H1 (cell line): ENCODE data around the gene MAGI3. TPM values are rescaled to one million over a fixed set of nuclear protein-coding genes. Genes with fewer than 3 reads are reported as not detected.

Source experiments
- CTCF ChIA-PET: fragments of 300-600 bp; sonication (Branson Sonifier 250); formaldehyde crosslinking; loops from one replicate; lab custom pipeline; 2021; ENCODE audit not compliant: partially characterized antibody; lab: Charles Lee
- POLR2A ChIA-PET: fragments of 300-600 bp; sonication (Branson Sonifier 250); formaldehyde crosslinking; loops from one replicate; lab custom pipeline; 2021; ENCODE audit warnings: inconsistent platforms; ENCODE audit not compliant: partially characterized antibody; lab: Charles Lee
- DNase-seq, 2 experiments: peaks; one replicate each; pipeline versions ENCODE4 v3.0.0 to v3.0.0-alpha.2; 2010 to 2022; ENCODE audit warnings: low spot score in 2 of 2, low read depth in 1 of 2, mixed read lengths in 1 of 2
- FAIRE-seq: peaks from 2 replicates; lab custom pipeline; 2011; peaks lifted over from hg19 to GRCh38; lab: Jason Lieb, UNC
- H2AFZ ChIP-seq: 2 replicates; pipeline ENCODE4 v1.8.1; 2012; ENCODE audit warnings: low read length, inconsistent platforms
- H2AK5ac ChIP-seq: 2 replicates; pipeline ENCODE4 v1.6.1; 2013; ENCODE audit warnings: low read depth, low read length
- H2BK120ac ChIP-seq: replicated peaks from 2 replicates; pipeline ENCODE3; 2013; ENCODE audit warnings: low read depth, low read length, inconsistent platforms
- H2BK12ac ChIP-seq: 2 replicates; pipeline ENCODE4 v1.6.1; 2013; ENCODE audit warnings: low read depth, low read length
- H2BK15ac ChIP-seq: 2 replicates; pipeline ENCODE4 v1.6.1; 2013; ENCODE audit warnings: low read length
- H2BK20ac ChIP-seq: 2 replicates; pipeline ENCODE4 v1.6.1; 2013; ENCODE audit warnings: low read length
- H2BK5ac ChIP-seq: 2 replicates; pipeline ENCODE4 v1.6.1; 2013; ENCODE audit warnings: low read depth, low read length
- H3K14ac ChIP-seq: 2 replicates; pipeline ENCODE4 v1.6.1; 2013; ENCODE audit warnings: inconsistent platforms; ENCODE audit not compliant: insufficient read length
- H3K18ac ChIP-seq: 2 replicates; pipeline ENCODE4 v1.6.1; 2013; ENCODE audit warnings: low read length; ENCODE audit errors: extremely low read depth
- H3K23ac ChIP-seq: 2 replicates; pipeline ENCODE4 v1.6.1; 2013; ENCODE audit warnings: inconsistent platforms; ENCODE audit not compliant: insufficient read length
- H3K23me2 ChIP-seq: 2 replicates; pipeline ENCODE4 v1.6.1; 2013; ENCODE audit warnings: low read depth, low read length
- H3K27ac ChIP-seq: 2 replicates; pipeline ENCODE4 v1.6.1; 2011; ENCODE audit warnings: low read depth, low read length, inconsistent platforms
- H3K27me3 ChIP-seq, 4 experiments: replicated peaks in 1 of 4; 1 replicate in 1 of 4; 2 replicates in 3 of 4; pipeline versions ENCODE4 v1.6.1 to v1.8.1; 2011 to 2013; ENCODE audit warnings: low read length in 3 of 4, mild to moderate bottlenecking in 3 of 4, inconsistent platforms in 2 of 4, mixed read lengths in 2 of 4, moderate library complexity in 1 of 4; ENCODE audit not compliant: control insufficient read depth in 3 of 4, insufficient read depth in 3 of 4; ENCODE audit errors: extremely low read depth in 1 of 4
- H3K36me3 ChIP-seq, 4 experiments: 2 replicates each; pipeline versions ENCODE4 v1.6.1 to v1.8.1; 2011 to 2013; ENCODE audit warnings: mild to moderate bottlenecking in 4 of 4, low read length in 3 of 4, moderate library complexity in 2 of 4, control low read depth in 1 of 4, inconsistent platforms in 1 of 4; ENCODE audit not compliant: insufficient read depth in 4 of 4, control insufficient read depth in 2 of 4
- H3K4ac ChIP-seq: replicated peaks from 2 replicates; pipeline ENCODE3; 2013; ENCODE audit warnings: low read length, low read depth, mixed read lengths, inconsistent platforms; ENCODE audit not compliant: insufficient read length
- H3K4me1 ChIP-seq, 4 experiments: replicated peaks in 1 of 4; 1 replicate in 1 of 4; 2 replicates in 3 of 4; pipeline versions ENCODE4 v1.6.1 to v1.8.1; 2011 to 2013; ENCODE audit warnings: low read length in 3 of 4, inconsistent platforms in 2 of 4, mixed read lengths in 1 of 4; ENCODE audit not compliant: insufficient read depth in 4 of 4, control insufficient read depth in 3 of 4
- H3K4me2 ChIP-seq, 2 experiments: 2 replicates each; pipeline versions ENCODE4 v1.6.1 to v1.8.1; 2011 to 2013; ENCODE audit warnings: low read depth in 2 of 2, low read length in 2 of 2, control low read depth in 1 of 2, inconsistent platforms in 1 of 2, mild to moderate bottlenecking in 1 of 2; ENCODE audit not compliant: insufficient read depth in 1 of 2
- H3K4me3 ChIP-seq, 4 experiments: fragments of 200-600, 300-600 bp in 1 of 4; sonication (generic), shearing (Covaris generic), sonication (Bioruptor Twin) in 1 of 4; 2 replicates each; pipeline versions ENCODE4 v1.5.1 to v1.8.1; 2011 to 2016; ENCODE audit warnings: low read length in 4 of 4, low read depth in 3 of 4, control low read depth in 2 of 4, inconsistent platforms in 2 of 4, mild to moderate bottlenecking in 2 of 4, mixed read lengths in 1 of 4, moderate library complexity in 1 of 4; ENCODE audit not compliant: insufficient read depth in 2 of 4; ENCODE audit errors: extremely low read depth in 1 of 4
- H3K56ac ChIP-seq: replicated peaks from 2 replicates; pipeline ENCODE3; 2013; ENCODE audit warnings: low read depth, mild to moderate bottlenecking, mixed read lengths, low read length, inconsistent platforms; ENCODE audit not compliant: insufficient read length
- H3K79me1 ChIP-seq: 2 replicates; pipeline ENCODE4 v1.6.1; 2013; ENCODE audit warnings: low read depth, low read length, control low read depth
- H3K79me2 ChIP-seq, 2 experiments: 2 replicates each; pipeline versions ENCODE4 v1.6.1 to v1.8.1; 2012 to 2013; ENCODE audit warnings: low read length in 2 of 2, mild to moderate bottlenecking in 2 of 2, inconsistent platforms in 1 of 2; ENCODE audit not compliant: insufficient read depth in 2 of 2, control insufficient read depth in 1 of 2
- H3K9ac ChIP-seq, 4 experiments: replicated peaks in 1 of 4; 1 replicate in 1 of 4; 2 replicates in 3 of 4; pipeline versions ENCODE4 v1.6.1 to v1.8.1; 2011 to 2013; ENCODE audit warnings: low read depth in 3 of 4, low read length in 3 of 4, control low read depth in 2 of 4, mild to moderate bottlenecking in 2 of 4, moderate library complexity in 2 of 4, inconsistent platforms in 1 of 4; ENCODE audit errors: extremely low read depth in 1 of 4
- H3K9me3 ChIP-seq, 2 experiments: 2 replicates each; pipeline versions ENCODE4 v1.6.1 to v1.8.1; 2012 to 2013; ENCODE audit warnings: mild to moderate bottlenecking in 2 of 2, moderate library complexity in 2 of 2, control low read depth in 1 of 2, inconsistent platforms in 1 of 2, low read depth in 1 of 2, low read length in 1 of 2, mixed read lengths in 1 of 2; ENCODE audit not compliant: insufficient read depth in 2 of 2
- H4K20me1 ChIP-seq, 2 experiments: replicated peaks in 1 of 2; 2 replicates each; pipeline versions ENCODE3 to v1.8.1; 2011 to 2013; ENCODE audit warnings: inconsistent platforms in 2 of 2, low read length in 2 of 2, mild to moderate bottlenecking in 1 of 2; ENCODE audit not compliant: insufficient read depth in 2 of 2, control insufficient read depth in 1 of 2
- H4K5ac ChIP-seq: 2 replicates; pipeline ENCODE4 v1.6.1; 2013; ENCODE audit warnings: low read length, low read depth, mixed read lengths, inconsistent platforms; ENCODE audit not compliant: insufficient read length
- H4K8ac ChIP-seq: 2 replicates; pipeline ENCODE4 v1.8.0; 2013; ENCODE audit warnings: mild to moderate bottlenecking, moderate library complexity, low read length, inconsistent platforms; ENCODE audit not compliant: insufficient read depth; ENCODE audit errors: extremely low read depth
- H4K91ac ChIP-seq: replicated peaks from 2 replicates; pipeline ENCODE3; 2013; ENCODE audit warnings: low read length, mixed read lengths, inconsistent platforms; ENCODE audit not compliant: insufficient read length
- BACH1 ChIP-seq: IDR thresholded peaks from 2 replicates; pipeline ENCODE4 v1.6.1; 2012; ENCODE audit warnings: low read length, improper control_type of control experiment
- MAFK ChIP-seq: IDR thresholded peaks from 2 replicates; pipeline ENCODE4 v1.6.1; 2012; ENCODE audit warnings: low read depth, mild to moderate bottlenecking, improper control_type of control experiment, low read length
- WGBS, 2 experiments: shearing (Covaris generic) in 1 of 2; methylation state at CpG; one replicate each; pipeline versions ENCODE4 v1.1.6 to v1.1.7; 2013 to 2015; ENCODE audit warnings: low lambda C conversion rate in 2 of 2, mixed read lengths in 2 of 2, inconsistent platforms in 1 of 2, low coverage in 1 of 2, missing lambda C conversion rate in 1 of 2; ENCODE audit not compliant: insufficient replicate concordance in 2 of 2, insufficient coverage in 1 of 2, insufficient read length in 1 of 2; ENCODE audit errors: extremely low coverage in 1 of 2, missing lambda C conversion rate in 1 of 2; 5-methylcytosine and 5-hydroxymethylcytosine counted together
- polyA plus RNA-seq, 7 experiments: library from polyadenylated mRNA; depleted of rRNA in 3 of 7; stranded (reverse) in 5 of 7; unstranded in 2 of 7; fragments of >200 nt in 5 of 7; fragments of 200-250 nt in 2 of 7; gene quantifications; 1 replicate in 5 of 7; 2 replicates in 1 of 7; 4 replicates in 1 of 7; pipeline versions ENCODE4 v1.2.1 to v1.2.3, GENCODE V29; 2011 to 2013; ENCODE audit warnings: missing spikeins in 2 of 7, mixed read lengths in 2 of 7
- total RNA-seq: library from RNA; stranded (reverse); fragmentation: NEBNext Ultra II Directional; extraction: Animal tissue kit (Norgen Biotek cat#: 25700); gene quantifications from 2 replicates; pipeline ENCODE4 v1.2.1, GENCODE V29; 2021

MAGI3 gene
- total and polyA plus RNA-seq, 2 of the 8 experiments (the other 6 are each of a cell fraction or from before 2014, with no cell fraction given), result 2.3 to 7.8 TPM

DNA sequence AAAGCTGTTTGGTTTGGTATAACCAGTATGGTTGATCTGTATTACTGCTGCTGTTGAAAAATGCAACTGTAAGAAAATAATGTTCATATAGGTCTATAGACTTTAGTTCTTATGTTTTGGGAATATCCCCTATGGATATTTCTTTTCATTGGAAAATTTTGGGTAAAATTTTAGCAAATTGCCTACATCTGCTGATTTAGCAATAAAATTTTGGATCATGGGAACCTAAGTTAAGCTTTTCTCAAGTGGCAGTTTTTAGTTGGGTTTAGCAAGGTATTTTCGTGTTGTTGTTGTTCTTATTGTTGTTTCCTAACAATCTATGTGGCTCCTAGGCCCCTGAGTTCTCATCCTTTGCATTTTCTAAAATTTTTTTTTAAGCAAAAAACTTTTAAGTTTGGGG is 201.9 kb downstream of the MAGI3 start:
- Histone ChIP-seq H2BK20ac (no peak overlapping the region), H3K79me2 (no peaks in the 10 kb centered on the region), H3K9me3 (no peaks in the 10 kb centered on the region), H3K27ac (no peak overlapping the region), H3K9ac (no peak overlapping the region), H3K56ac (no peak overlapping the region), H3K4me3 (no peak overlapping the region), H3K4ac (no peak overlapping the region), H3K36me3 (no peaks in the 10 kb centered on the region; a peak in 1 of 8 replicates), H4K91ac (no peak overlapping the region), H3K4me1 (no peaks in the 10 kb centered on the region), H3K18ac (no peak overlapping the region), H4K8ac (no peak overlapping the region), H2AK5ac (no peak overlapping the region), H2BK12ac (no peak overlapping the region), H2BK15ac (no peak overlapping the region), H3K23ac (no peak overlapping the region), H3K79me1 (no peaks in the 10 kb centered on the region), H3K14ac (no peak overlapping the region), H4K5ac (no peak overlapping the region), H3K27me3 (no peaks in the 10 kb centered on the region), H4K20me1 (no peaks in the 10 kb centered on the region), H2AFZ (no peak overlapping the region), H3K23me2 (no peaks in the 10 kb centered on the region), H3K4me2 (no peak overlapping the region), H2BK120ac (no peak overlapping the region), H2BK5ac (no peak overlapping the region)
- FAIRE-seq, result no peak
- CTCF ChIA-PET, result no interaction called here
- 77% methylated on average over 1 of the region's 1 CpG; no CpG with 5 or more reads in 1 of the 2 experiments for WGBS, 2 experiments
- TF ChIP-seq MAFK (0 out of 2 replicates have a peak, but pooled peaks have one; percentile 14), BACH1 (no peak)
- POLR2A ChIA-PET, result no interaction called here
- no peak for DNase-seq
